Neuronal stem cell (in vitro differentiated cells): ENCODE measurements around the gene CACNB3.
A peak's percentile ranks its signal among the peaks of the same experiment; 100 is the strongest.

Experiments used
- DNase-seq: peaks from one replicate; pipeline ENCODE4 v3.0.0-alpha.2; 2013; ENCODE audit warnings: low spot score
- H2AFZ ChIP-seq: one replicate; pipeline ENCODE4 v1.6.1; 2013; ENCODE audit warnings: mild to moderate bottlenecking, low read length, inconsistent platforms
- H2AK5ac ChIP-seq: 2 replicates; pipeline ENCODE4 v1.6.1; 2013; ENCODE audit warnings: low read depth, mild to moderate bottlenecking, inconsistent platforms, low read length, moderate library complexity, mixed read lengths
- H2BK120ac ChIP-seq: 2 replicates; pipeline ENCODE4 v1.6.1; 2013; ENCODE audit warnings: low read depth, mild to moderate bottlenecking, inconsistent platforms, low read length, moderate library complexity, mixed read lengths
- H2BK12ac ChIP-seq: one replicate; pipeline ENCODE4 v1.6.1; 2013; ENCODE audit warnings: low read length, inconsistent platforms
- H2BK15ac ChIP-seq: 2 replicates; pipeline ENCODE4 v1.6.1; 2013; ENCODE audit warnings: mild to moderate bottlenecking, low read length, inconsistent platforms, mixed read lengths
- H2BK5ac ChIP-seq: one replicate; pipeline ENCODE4 v1.6.1; 2013; ENCODE audit warnings: inconsistent platforms, mild to moderate bottlenecking, low read length, moderate library complexity
- H3K14ac ChIP-seq: one replicate; pipeline ENCODE4 v1.6.1; 2013; ENCODE audit warnings: low read length, inconsistent platforms
- H3K18ac ChIP-seq: 2 replicates; pipeline ENCODE4 v1.6.1; 2013; ENCODE audit warnings: low read length, inconsistent platforms
- H3K23ac ChIP-seq: 2 replicates; pipeline ENCODE4 v1.6.1; 2013; ENCODE audit warnings: low read depth, mild to moderate bottlenecking, mixed read lengths, low read length, inconsistent platforms; ENCODE audit not compliant: poor library complexity
- H3K27ac ChIP-seq: replicated peaks from 3 replicates; pipeline ENCODE4 v1.5.1; 2013; ENCODE audit warnings: low read length, inconsistent platforms
- H3K27me3 ChIP-seq, 3 experiments: 2 replicates each; pipeline ENCODE4 v1.6.1; 2013; ENCODE audit warnings: low read length in 3 of 3, mild to moderate bottlenecking in 2 of 3, inconsistent platforms in 1 of 3, low read depth in 1 of 3, mixed read lengths in 1 of 3, moderate library complexity in 1 of 3; ENCODE audit not compliant: control insufficient read depth in 3 of 3, insufficient read depth in 3 of 3
- H3K36me3 ChIP-seq, 2 donors: replicated peaks in 1 of 2; 2 replicates each; pipeline ENCODE4 v1.6.1; 2013; ENCODE audit warnings: low read length in 2 of 2; ENCODE audit not compliant: control insufficient read depth in 2 of 2, insufficient read depth in 2 of 2
- H3K4ac ChIP-seq: 2 replicates; pipeline ENCODE4 v1.6.1; 2013; ENCODE audit warnings: inconsistent platforms, mild to moderate bottlenecking, low read length, moderate library complexity
- H3K4me1 ChIP-seq, 2 donors: 1 replicate in 1 of 2; 2 replicates in 1 of 2; pipeline ENCODE4 v1.6.1; 2013; ENCODE audit warnings: low read length in 2 of 2, low read depth in 1 of 2; ENCODE audit not compliant: control insufficient read depth in 2 of 2, insufficient read depth in 1 of 2
- H3K4me2 ChIP-seq: one replicate; pipeline ENCODE4 v1.6.1; 2013; ENCODE audit warnings: mild to moderate bottlenecking, low read length, inconsistent platforms; ENCODE audit not compliant: insufficient read depth, poor library complexity, severe bottlenecking
- H3K4me3 ChIP-seq, 2 donors: 2 replicates each; pipeline ENCODE4 v1.5.1; 2013; ENCODE audit warnings: low read length in 2 of 2, mild to moderate bottlenecking in 2 of 2, inconsistent platforms in 1 of 2, moderate library complexity in 1 of 2
- H3K79me1 ChIP-seq: one replicate; pipeline ENCODE4 v1.6.1; 2013; ENCODE audit warnings: low read depth, mild to moderate bottlenecking, inconsistent platforms, low read length, moderate library complexity
- H3K9ac ChIP-seq: one replicate; pipeline ENCODE4 v1.6.1; 2013; ENCODE audit warnings: mild to moderate bottlenecking, low read depth, low read length, inconsistent platforms; ENCODE audit not compliant: poor library complexity
- H3K9me3 ChIP-seq, 2 donors: replicated peaks in 1 of 2; 2 replicates each; pipeline versions ENCODE3 to v1.6.1; 2013; ENCODE audit warnings: low read length in 2 of 2, mild to moderate bottlenecking in 2 of 2, inconsistent platforms in 1 of 2, low read depth in 1 of 2, mixed read lengths in 1 of 2, moderate library complexity in 1 of 2; ENCODE audit not compliant: control insufficient read depth in 2 of 2, insufficient read depth in 1 of 2
- H4K8ac ChIP-seq: one replicate; pipeline ENCODE4 v1.6.1; 2013; ENCODE audit warnings: low read depth, mild to moderate bottlenecking, inconsistent platforms, low read length, moderate library complexity
- H4K91ac ChIP-seq: one replicate; pipeline ENCODE4 v1.6.1; 2013; ENCODE audit warnings: low read length, low read depth, mild to moderate bottlenecking, inconsistent platforms; ENCODE audit not compliant: poor library complexity
- WGBS, 2 donors: extraction: QIAGEN DNeasy Blood & Tissue Kit; methylation state at CpG; one replicate each; pipeline ENCODE4 v1.1.7; 2013; ENCODE audit warnings: missing lambda C conversion rate in 2 of 2, mixed read lengths in 1 of 2; ENCODE audit not compliant: insufficient read length in 2 of 2, insufficient replicate concordance in 1 of 2; ENCODE audit errors: extremely low coverage in 2 of 2; 5-methylcytosine and 5-hydroxymethylcytosine counted together

CACNB3 gene

DNA sequence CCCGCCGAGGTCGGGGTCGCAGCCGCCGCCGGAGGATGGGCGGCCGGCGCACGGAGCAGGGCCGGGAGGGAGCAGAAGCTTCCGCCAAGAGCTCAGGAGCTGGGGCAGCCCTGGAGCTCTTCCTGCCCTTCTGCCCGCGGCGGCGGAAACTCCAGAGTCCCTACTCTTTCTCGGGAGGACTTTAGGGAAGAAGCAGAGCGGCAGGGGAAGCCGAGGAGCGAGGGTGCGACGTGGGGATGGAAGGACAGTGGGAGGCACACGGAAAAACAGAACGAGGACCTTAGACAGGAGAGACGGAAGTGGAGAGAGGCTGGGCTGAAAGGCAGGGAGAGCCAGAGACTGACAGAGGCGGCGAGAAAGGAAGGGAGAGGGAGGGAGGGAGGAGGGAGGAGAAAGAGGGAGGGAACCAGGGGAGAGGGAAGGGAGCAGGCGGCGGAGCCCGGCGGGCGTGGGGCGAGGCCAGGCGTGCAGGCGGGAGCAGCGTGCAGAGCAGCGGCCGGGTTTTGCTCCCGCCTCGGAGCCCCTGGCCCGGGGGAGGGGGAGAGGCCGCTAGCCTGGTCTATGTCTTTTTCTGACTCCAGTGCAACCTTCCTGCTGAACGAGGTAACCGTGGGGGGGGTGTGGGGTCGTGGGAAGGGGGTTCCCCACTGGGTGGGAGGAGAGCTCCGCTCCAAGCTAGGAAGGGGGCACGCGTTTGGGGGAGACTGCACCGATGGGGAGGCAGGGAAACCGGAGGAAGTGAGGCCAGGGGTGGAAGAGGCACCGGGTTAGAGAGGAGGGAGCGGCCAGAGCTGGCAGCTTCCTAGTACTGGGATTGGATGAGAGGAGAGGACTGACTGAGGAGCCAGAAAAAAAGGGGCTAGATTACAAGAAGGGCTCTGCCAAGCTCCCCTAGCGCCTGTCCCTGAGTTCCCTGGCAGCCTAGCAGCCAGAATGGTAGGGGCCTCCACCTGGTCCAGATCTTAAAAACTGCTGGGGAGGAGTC lies 2.9 kb upstream of the CACNB3 start:
- no peak overlapping the region for H2BK12ac ChIP-seq
- peak overlapping the region; percentile 98 for H3K18ac ChIP-seq
- peak overlapping the region; percentile 97 for H2AFZ ChIP-seq
- H2BK15ac ChIP-seq = peak overlapping the region; percentile 82
- no peak overlapping the region for H4K91ac ChIP-seq
- H3K36me3 ChIP-seq = peaks cover 0 to 6% of the 10 kb centered on the region in 2 donors
- no peak overlapping the region for H4K8ac ChIP-seq
- H3K27me3 ChIP-seq = peaks cover 0 to 12% (median 0%) of the 10 kb centered on the region in 3 experiments
- H2AK5ac ChIP-seq = peak overlapping the region; percentile 48
- peak overlapping the region; percentile 95 for H2BK5ac ChIP-seq
- peak overlapping the region; percentile 47 for H3K4ac ChIP-seq
- peak overlapping the region; percentile 74 for H3K23ac ChIP-seq
- H3K14ac ChIP-seq = peak overlapping the region; percentile 95
- peak overlapping the region; percentile 98 for H3K4me2 ChIP-seq
- peak overlapping the region; percentile 27 for H2BK120ac ChIP-seq
- peaks cover 36 to 41% of the 10 kb centered on the region in 2 donors for H3K4me1 ChIP-seq
- H3K79me1 ChIP-seq = peaks cover 2% of the 10 kb centered on the region
- WGBS, 2 donors = no CpG with 5 or more reads among the region's 54 CpGs
- H3K9me3 ChIP-seq = no peaks in the 10 kb centered on the region
- H3K9ac ChIP-seq = peak overlapping the region; percentile 93
- H3K4me3 ChIP-seq = peak overlapping the region; percentile 61 to 84
- H3K27ac ChIP-seq = peak overlapping the region; percentile 64
- peak; percentile 68 for DNase-seq

DNA sequence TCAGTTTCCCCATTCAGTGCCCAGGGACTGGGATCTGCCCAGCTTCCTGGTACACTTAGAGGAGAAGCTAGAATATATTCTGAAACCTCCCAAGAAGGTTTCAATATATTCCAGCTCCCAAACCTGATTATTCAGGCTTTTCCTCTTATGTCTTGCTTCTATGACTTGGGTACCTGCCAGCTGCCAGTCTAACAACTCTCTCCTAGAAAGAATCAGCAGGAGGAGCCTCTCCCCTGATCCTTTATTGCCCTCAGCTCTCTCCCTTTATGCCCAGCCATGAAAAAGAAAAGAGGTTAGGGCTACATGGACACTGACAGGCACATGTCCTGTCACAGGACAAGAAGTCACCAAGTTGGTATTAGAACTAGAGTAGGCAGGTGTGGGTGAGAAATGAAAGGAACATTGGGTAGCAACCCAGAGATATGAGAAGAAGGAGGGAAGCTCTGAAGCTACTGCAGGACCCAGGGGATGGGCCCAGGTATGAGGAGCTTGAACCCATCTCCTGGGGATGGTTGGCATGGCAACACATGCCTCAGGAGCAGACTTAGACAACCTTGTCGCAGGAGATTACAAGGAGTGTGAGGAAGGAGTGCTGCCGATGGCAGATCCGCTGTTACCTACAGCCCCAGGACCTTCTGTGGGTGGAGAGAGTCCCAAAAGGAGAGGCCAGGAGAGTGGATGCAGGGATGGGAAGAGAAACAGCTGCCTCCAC lies 2.0 kb upstream of the CACNB3 start:
- H3K4me1 ChIP-seq = peaks cover 27 to 39% of the 10 kb centered on the region in 2 donors
- H2BK120ac ChIP-seq = no peak overlapping the region
- peak overlapping the region; percentile 97 for H2AFZ ChIP-seq
- no peak overlapping the region for H2BK12ac ChIP-seq
- H3K9me3 ChIP-seq = no peaks in the 10 kb centered on the region
- H3K4me2 ChIP-seq = peak overlapping the region; percentile 98
- no peak overlapping the region for H3K4ac ChIP-seq
- no peak overlapping the region for H4K8ac ChIP-seq
- H3K36me3 ChIP-seq = peaks cover 0 to 6% of the 10 kb centered on the region in 2 donors
- no peak overlapping the region for H4K91ac ChIP-seq
- H3K4me3 ChIP-seq = peak overlapping the region in 1 of 2 donors; percentile 61
- H3K14ac ChIP-seq = no peak overlapping the region
- H2BK5ac ChIP-seq = no peak overlapping the region
- peak overlapping the region; percentile 48 for H2AK5ac ChIP-seq
- no peak overlapping the region for H2BK15ac ChIP-seq
- H3K18ac ChIP-seq = no peak overlapping the region
- peaks cover 0 to 12% (median 0%) of the 10 kb centered on the region in 3 experiments for H3K27me3 ChIP-seq
- no peak overlapping the region for H3K9ac ChIP-seq
- H3K27ac ChIP-seq = no peak overlapping the region
- no peak overlapping the region for H3K23ac ChIP-seq
- peaks cover 2% of the 10 kb centered on the region for H3K79me1 ChIP-seq
- WGBS, 2 donors = no CpG with 5 or more reads among the region's 3 CpGs
- DNase-seq = no peak

DNA sequence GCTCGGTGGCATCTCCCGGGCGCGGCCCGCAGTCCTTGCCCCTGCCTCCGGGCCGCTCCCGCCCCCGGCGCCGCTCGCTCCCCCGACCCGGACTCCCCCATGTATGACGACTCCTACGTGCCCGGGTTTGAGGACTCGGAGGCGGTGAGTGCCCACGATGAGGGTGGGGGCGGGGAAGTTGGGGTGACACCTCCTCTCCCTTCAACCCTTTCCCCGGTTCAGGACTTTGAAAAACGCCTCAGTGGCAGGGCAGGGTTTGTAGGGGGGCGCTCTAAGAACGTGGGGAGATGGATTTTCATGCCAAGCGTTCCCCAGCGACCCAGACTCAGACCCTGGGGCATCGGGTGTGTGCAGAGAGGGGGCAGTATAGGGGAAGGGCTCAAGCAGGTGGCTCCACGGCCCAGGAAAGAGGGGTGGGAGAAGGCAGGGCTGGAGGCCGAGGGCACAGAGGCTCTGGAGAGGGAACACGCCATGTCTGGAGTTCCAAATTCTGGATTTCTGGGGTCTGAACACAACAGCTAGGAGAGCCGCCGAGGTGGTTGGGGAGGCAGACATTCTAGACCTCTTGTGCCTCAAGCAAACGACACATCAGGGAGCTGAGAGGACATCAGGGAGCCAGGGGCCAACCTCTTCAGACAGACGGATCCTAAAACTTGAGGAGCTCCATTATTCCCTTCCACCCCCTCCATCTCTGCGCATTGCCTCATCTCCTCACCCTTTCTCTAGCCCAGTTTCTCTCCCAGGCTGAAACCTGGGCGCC lies 715 bp downstream of the CACNB3 start:
- peak overlapping the region; percentile 94 for H3K18ac ChIP-seq
- H3K4me1 ChIP-seq = peaks cover 27 to 33% of the 10 kb centered on the region in 2 donors
- no peak for DNase-seq
- H3K4me3 ChIP-seq = peak overlapping the region; percentile 65 to 85
- H3K9ac ChIP-seq = peak overlapping the region; percentile 73
- peak overlapping the region; percentile 94 for H2BK5ac ChIP-seq
- H2AFZ ChIP-seq = peak overlapping the region; percentile 97
- H3K4me2 ChIP-seq = peak overlapping the region; percentile 84
- WGBS, 2 donors = no CpG with 5 or more reads among the region's 37 CpGs
- peak overlapping the region; percentile 23 for H2AK5ac ChIP-seq
- H3K4ac ChIP-seq = no peak overlapping the region
- H3K27me3 ChIP-seq = peaks cover 0 to 12% (median 0%) of the 10 kb centered on the region in 3 experiments
- H2BK120ac ChIP-seq = no peak overlapping the region
- H2BK12ac ChIP-seq = no peak overlapping the region
- H4K8ac ChIP-seq = no peak overlapping the region
- peaks cover 2% of the 10 kb centered on the region for H3K79me1 ChIP-seq
- H3K9me3 ChIP-seq = no peaks in the 10 kb centered on the region
- H2BK15ac ChIP-seq = no peak overlapping the region
- H3K23ac ChIP-seq = peak overlapping the region; percentile 61
- H3K27ac ChIP-seq = no peak overlapping the region
- H3K36me3 ChIP-seq = peaks cover 3 to 22% of the 10 kb centered on the region in 2 donors
- H4K91ac ChIP-seq = no peak overlapping the region
- H3K14ac ChIP-seq = no peak overlapping the region
